ENCODE results near the gene ACAP3. TPM values are rescaled to one million over a fixed set of nuclear protein-coding genes. Genes with fewer than 3 reads are reported as not detected.

Gene ACAP3
- total and polyA plus RNA-seq, 2 donors (not counting 3 experiments of a cell fraction or from before 2014, with no cell fraction given), result 27.8 to 39.0 TPM

DNA sequence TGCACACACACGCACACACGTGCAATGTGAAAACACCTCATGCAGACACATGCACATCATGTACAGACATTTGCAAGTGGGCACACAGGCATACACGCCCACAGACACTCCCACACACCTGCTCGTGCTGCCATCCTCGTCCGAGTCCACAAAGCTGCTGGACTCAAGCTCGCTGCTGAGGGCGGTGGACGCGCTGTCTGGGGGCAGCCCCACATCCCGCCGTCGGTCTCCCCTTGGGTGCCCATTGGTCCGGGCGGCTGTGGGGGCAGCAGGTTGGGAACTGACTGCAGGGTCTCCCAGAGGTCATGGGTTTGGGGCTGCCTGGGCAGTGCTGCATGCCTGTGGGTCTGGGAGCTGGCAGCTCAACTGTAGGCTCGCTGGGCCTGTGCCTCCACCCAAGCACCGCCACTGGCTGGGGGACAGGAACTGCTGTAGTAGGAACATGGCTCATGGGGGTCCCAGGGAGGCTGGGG lies 33.9 kb upstream of the ACAP3 start:
- dilution Hi-C loops (cut with MboI; ENCODE audit: extremely low pct_ligation_motif_present, low sequenced_read_pairs), result no loop called here

More for the DNA sequence above, 33.9 kb upstream of the ACAP3 start:
- Histone ChIP-seq H3K9me1 (replicated peaks; ENCODE audit: control insufficient read depth, extremely low read depth, insufficient read depth, low read length) (no peaks in the 10 kb centered on the region), H4K20me1 (replicated peaks; ENCODE audit: control insufficient read depth, extremely low read depth, insufficient read depth, low read length) (no peaks in the 10 kb centered on the region), H3K4me3 (replicated peaks in 1 of 3; ENCODE audit: insufficient read depth in 1 of 3, low read depth in 1 of 3, low read length in 3 of 3) (no peak overlapping the region), H3K4me1 (ENCODE audit: control insufficient read depth, extremely low read depth, insufficient read depth, low read length) (no peaks in the 10 kb centered on the region), H3K9me3 (replicated peaks; ENCODE audit: control insufficient read depth, insufficient read depth, low read length) (no peaks in the 10 kb centered on the region), H3K27ac (ENCODE audit: insufficient read depth, low read depth, low read length) (no peak overlapping the region), H2AFZ (ENCODE audit: low read depth, low read length) (no peak overlapping the region), H3K79me2 (ENCODE audit: control insufficient read depth, insufficient read depth, low read length) (peaks cover 16% of the 10 kb centered on the region), H3K4me2 (ENCODE audit: insufficient read depth, low read length) (no peak overlapping the region), H3K36me3 (ENCODE audit: control insufficient read depth in 2 of 2, extremely low read depth in 1 of 2, insufficient read depth in 2 of 2, low read length in 2 of 2) (peaks cover 0 to 17% of the 10 kb centered on the region in 2 experiments), H3K27me3 (ENCODE audit: control insufficient read depth in 2 of 2, insufficient read depth in 2 of 2, low read length in 2 of 2) (no peaks in the 10 kb centered on the region), H3K9ac (replicated peaks; ENCODE audit: extremely low read depth, insufficient read depth, low read length) (no peak overlapping the region)
- TF ChIP-seq MYC (IDR thresholded peaks at IDR 0.05; ENCODE audit: low read depth, low read length) (no peak), POLR2A (IDR thresholded peaks at IDR 0.05; ENCODE audit: low read depth, low read length) (no peak), JUN (IDR thresholded peaks at IDR 0.05; ENCODE audit: borderline replicate concordance, insufficient read depth, insufficient read length, low read depth) (no peak), EZH2 (IDR thresholded peaks at IDR 0.05; ENCODE audit: borderline replicate concordance, low read depth, low read length, severe bottlenecking) (no peak), FOS (IDR thresholded peaks at IDR 0.05; ENCODE audit: borderline replicate concordance, insufficient read depth, low read length) (no peak), GATA2 (IDR thresholded peaks at IDR 0.05; ENCODE audit: insufficient read depth, insufficient read length, low read depth, low read length) (no peak), POLR2AphosphoS5 (IDR thresholded peaks at IDR 0.05; ENCODE audit: insufficient read depth, low read depth, low read length) (no peak)
- TF ChIP-seq, protein P1, sequence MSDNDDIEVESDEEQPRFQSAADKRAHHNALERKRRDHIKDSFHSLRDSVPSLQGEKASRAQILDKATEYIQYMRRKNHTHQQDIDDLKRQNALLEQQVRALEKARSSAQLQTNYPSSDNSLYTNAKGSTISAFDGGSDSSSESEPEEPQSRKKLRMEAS (IDR thresholded peaks at IDR 0.05; ENCODE audit: insufficient read depth, insufficient read length), result no peak
- TF ChIP-seq, protein P2, sequence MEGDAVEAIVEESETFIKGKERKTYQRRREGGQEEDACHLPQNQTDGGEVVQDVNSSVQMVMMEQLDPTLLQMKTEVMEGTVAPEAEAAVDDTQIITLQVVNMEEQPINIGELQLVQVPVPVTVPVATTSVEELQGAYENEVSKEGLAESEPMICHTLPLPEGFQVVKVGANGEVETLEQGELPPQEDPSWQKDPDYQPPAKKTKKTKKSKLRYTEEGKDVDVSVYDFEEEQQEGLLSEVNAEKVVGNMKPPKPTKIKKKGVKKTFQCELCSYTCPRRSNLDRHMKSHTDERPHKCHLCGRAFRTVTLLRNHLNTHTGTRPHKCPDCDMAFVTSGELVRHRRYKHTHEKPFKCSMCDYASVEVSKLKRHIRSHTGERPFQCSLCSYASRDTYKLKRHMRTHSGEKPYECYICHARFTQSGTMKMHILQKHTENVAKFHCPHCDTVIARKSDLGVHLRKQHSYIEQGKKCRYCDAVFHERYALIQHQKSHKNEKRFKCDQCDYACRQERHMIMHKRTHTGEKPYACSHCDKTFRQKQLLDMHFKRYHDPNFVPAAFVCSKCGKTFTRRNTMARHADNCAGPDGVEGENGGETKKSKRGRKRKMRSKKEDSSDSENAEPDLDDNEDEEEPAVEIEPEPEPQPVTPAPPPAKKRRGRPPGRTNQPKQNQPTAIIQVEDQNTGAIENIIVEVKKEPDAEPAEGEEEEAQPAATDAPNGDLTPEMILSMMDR (IDR thresholded peaks at IDR 0.05; ENCODE audit: extremely low read depth in 1 of 2, insufficient read depth in 1 of 2, low read depth in 1 of 2, low read length in 2 of 2), result no peak
- ChIA-PET POLR2A (no interaction called here), CTCF (no interaction called here)
- DNase-seq (ENCODE audit: low read depth, low spot score) (no peak), FAIRE-seq (no peak)
- no TSS peak for BruUV-seq (replicated peaks)
- intact Hi-C loops (cut with micrococcal nuclease), result no loop called here

Data from endothelial cell of umbilical vein (primary cell).